Rectal smooth muscle tissue (tissue), 1 donor: ENCODE data around the gene MAGEB3.
"Not testable (repeated sequence)": the region's sequence is repeated elsewhere in the genome, so short reads cannot be mapped to it uniquely, and the experiment has no call there.

Experiments
- H3K27ac ChIP-seq: one replicate; pipeline ENCODE4 v1.7.0; 2013; ENCODE audit warnings: low read depth, low read length, inconsistent platforms
- H3K27me3 ChIP-seq: one replicate; pipeline ENCODE4 v1.7.0; 2013; ENCODE audit warnings: low read length; ENCODE audit not compliant: control insufficient read depth, insufficient read depth
- H3K36me3 ChIP-seq: one replicate; pipeline ENCODE4 v1.7.0; 2013; ENCODE audit warnings: low read length; ENCODE audit not compliant: control insufficient read depth, insufficient read depth
- H3K4me1 ChIP-seq: one replicate; pipeline ENCODE4 v1.7.0; 2013; ENCODE audit warnings: low read length; ENCODE audit not compliant: control insufficient read depth, insufficient read depth
- H3K4me3 ChIP-seq: one replicate; pipeline ENCODE4 v1.7.0; 2013; ENCODE audit warnings: low read length
- H3K9ac ChIP-seq: one replicate; pipeline ENCODE4 v1.7.0; 2013; ENCODE audit warnings: low read length

MAGEB3 gene

GRCh38 chrX:30230395-30230794, at the start of gene MAGEB3:
Gene MAGEB3 (plus strand): TSS chrX:30230657. CDS start chrX:30235925, 5,268 bp downstream.
- Histone ChIP-seq H3K27ac (no peak within 1 kb of the TSS), H3K27me3 (no peaks in the 10 kb centered on the region), H3K4me3 (no peak within 1 kb of the TSS), H3K36me3 (no peaks in the 10 kb centered on the region), H3K9ac (no peak within 1 kb of the TSS), H3K4me1 (no peaks in the 10 kb centered on the region)

- H3K4me3 ChIP-seq, result no peak overlapping the region
- no peaks in the 10 kb centered on the region for H3K4me1 ChIP-seq
- no peaks in the 10 kb centered on the region for H3K27me3 ChIP-seq
- H3K9ac ChIP-seq, result no peak overlapping the region
- H3K27ac ChIP-seq, result no peak overlapping the region
- no peaks in the 10 kb centered on the region for H3K36me3 ChIP-seq
Observed at GRCh38 chrX:30181353-30181752, 49.1 kb upstream of the MAGEB3 start.

GRCh38 chrX:30183554-30183953, 46.9 kb upstream of the MAGEB3 start:
- Histone ChIP-seq H3K9ac (no peak overlapping the region), H3K27ac (no peak overlapping the region), H3K4me3 (no peak overlapping the region), H3K4me1 (no peaks in the 10 kb centered on the region), H3K36me3 (no peaks in the 10 kb centered on the region), H3K27me3 (no peaks in the 10 kb centered on the region)

GRCh38 chrX:30190426-30190825, 40.0 kb upstream of the MAGEB3 start:
- no peak overlapping the region for H3K9ac ChIP-seq
- H3K4me3 ChIP-seq, result no peak overlapping the region
- H3K27me3 ChIP-seq, result no peaks in the 10 kb centered on the region
- H3K4me1 ChIP-seq, result no peaks in the 10 kb centered on the region
- H3K27ac ChIP-seq, result no peak overlapping the region
- no peaks in the 10 kb centered on the region for H3K36me3 ChIP-seq

GRCh38 chrX:30193910-30194309, 36.5 kb upstream of the MAGEB3 start:
- H3K4me3 ChIP-seq, H3K27me3 ChIP-seq, H3K27ac ChIP-seq: not testable (repeated sequence)

GRCh38 chrX:30196322-30196721, 34.1 kb upstream of the MAGEB3 start:
- Histone ChIP-seq H3K4me1 (no peaks in the 10 kb centered on the region), H3K27ac (no peak overlapping the region), H3K27me3 (no peaks in the 10 kb centered on the region), H3K4me3 (no peak overlapping the region), H3K36me3 (no peaks in the 10 kb centered on the region), H3K9ac (no peak overlapping the region)

More at GRCh38 chrX:30193910-30194309, 36.5 kb upstream of the MAGEB3 start:
- H3K4me1 ChIP-seq, H3K36me3 ChIP-seq, H3K9ac ChIP-seq: not testable (repeated sequence)

- no peaks in the 10 kb centered on the region for H3K36me3 ChIP-seq
- no peak overlapping the region for H3K9ac ChIP-seq
- no peaks in the 10 kb centered on the region for H3K4me1 ChIP-seq
- no peak overlapping the region for H3K27ac ChIP-seq
- H3K4me3 ChIP-seq, result no peak overlapping the region
- H3K27me3 ChIP-seq, result no peaks in the 10 kb centered on the region
Observed at GRCh38 chrX:30212172-30212571, 18.3 kb upstream of the MAGEB3 start.

- H3K36me3 ChIP-seq, result no peaks in the 10 kb centered on the region
- no peaks in the 10 kb centered on the region for H3K4me1 ChIP-seq
- H3K4me3 ChIP-seq, result no peak within 1 kb of the TSS
- no peak within 1 kb of the TSS for H3K27ac ChIP-seq
- no peaks in the 10 kb centered on the region for H3K27me3 ChIP-seq
- no peak within 1 kb of the TSS for H3K9ac ChIP-seq
Observed at GRCh38 chrX:30215357-30215843, 15.1 kb upstream of the MAGEB3 start, which contains the start of gene MAGEB2. Gene MAGEB2 (plus strand): TSS chrX:30215563. CDS start chrX:30218581, 3,018 bp downstream.

GRCh38 chrX:30217465-30217864, 13.0 kb upstream of the MAGEB3 start:
- H3K4me1 ChIP-seq, result no peaks in the 10 kb centered on the region

GRCh38 chrX:30219372-30219771, 11.1 kb upstream of the MAGEB3 start:
- Histone ChIP-seq H3K27ac (no peak overlapping the region), H3K36me3 (no peaks in the 10 kb centered on the region), H3K4me1 (no peaks in the 10 kb centered on the region), H3K9ac (no peak overlapping the region), H3K27me3 (no peaks in the 10 kb centered on the region), H3K4me3 (no peak overlapping the region)

More at GRCh38 chrX:30217465-30217864, 13.0 kb upstream of the MAGEB3 start:
- H3K27ac ChIP-seq, result no peak overlapping the region
- no peaks in the 10 kb centered on the region for H3K36me3 ChIP-seq
- H3K27me3 ChIP-seq, result no peaks in the 10 kb centered on the region
- H3K9ac ChIP-seq, result no peak overlapping the region
- H3K4me3 ChIP-seq, result no peak overlapping the region

GRCh38 chrX:30220661-30221060, 9.8 kb upstream of the MAGEB3 start:
- Histone ChIP-seq H3K9ac (no peak overlapping the region), H3K27ac (no peak overlapping the region), H3K4me1 (no peaks in the 10 kb centered on the region), H3K27me3 (no peaks in the 10 kb centered on the region), H3K4me3 (no peak overlapping the region), H3K36me3 (no peaks in the 10 kb centered on the region)

- H3K4me1 ChIP-seq, result no peaks in the 10 kb centered on the region
- no peak overlapping the region for H3K4me3 ChIP-seq
- H3K36me3 ChIP-seq, result no peaks in the 10 kb centered on the region
- H3K27ac ChIP-seq, result no peak overlapping the region
- H3K9ac ChIP-seq, result no peak overlapping the region
- H3K27me3 ChIP-seq, result no peaks in the 10 kb centered on the region
Observed at GRCh38 chrX:30224536-30224935, 5.9 kb upstream of the MAGEB3 start.

- H3K4me3 ChIP-seq, result no peak overlapping the region
- no peaks in the 10 kb centered on the region for H3K27me3 ChIP-seq
- H3K27ac ChIP-seq, result no peak overlapping the region
- H3K36me3 ChIP-seq, result no peaks in the 10 kb centered on the region
- no peaks in the 10 kb centered on the region for H3K4me1 ChIP-seq
- no peak overlapping the region for H3K9ac ChIP-seq
Observed at GRCh38 chrX:30228526-30228925, 1.9 kb upstream of the MAGEB3 start.
